HCT116 (cell line): ENCODE results near the gene TMEM132C.

Experiments
- ATF3 ChIP-seq: IDR thresholded peaks from 2 replicates; pipeline ENCODE4 v1.6.1; 2012
- CTCF ChIP-seq, 3 experiments: fragments of 200-600 bp in 1 of 3; sonication (generic) in 1 of 3; IDR thresholded peaks in 2 of 3; conservative IDR thresholded peaks in 1 of 3; 2 replicates each; pipeline ENCODE4 v1.5.1; 2012 to 2017; ENCODE audit warnings: low read depth in 2 of 3, low read length in 2 of 3, antibody characterized with exemption in 1 of 3, borderline replicate concordance in 1 of 3, control low read depth in 1 of 3, mild to moderate bottlenecking in 1 of 3, mixed read lengths in 1 of 3, mixed run types in 1 of 3, moderate library complexity in 1 of 3; ENCODE audit not compliant: insufficient read depth in 1 of 3
- EGR1 ChIP-seq: IDR thresholded peaks from 2 replicates; pipeline ENCODE4 v1.6.1; 2012; ENCODE audit warnings: low read depth
- ELF1 ChIP-seq: IDR thresholded peaks from 2 replicates; pipeline ENCODE4 v1.6.1; 2012; ENCODE audit warnings: low read depth, borderline replicate concordance
- EZH2 ChIP-seq: fragments of 200-600 bp; sonication (generic); IDR thresholded peaks from 2 replicates; pipeline ENCODE4 v1.6.1; 2017; ENCODE audit warnings: antibody characterized with exemption, mixed run types
- EZH2phosphoT487 ChIP-seq: fragments of 200-600 bp; IDR thresholded peaks from 2 replicates; pipeline ENCODE4 v1.6.1; 2018; ENCODE audit warnings: antibody characterized with exemption, borderline replicate concordance
- FOSL1 ChIP-seq: IDR thresholded peaks from 2 replicates; pipeline ENCODE4 v1.6.1; 2012; ENCODE audit warnings: low read depth
- POLR2A ChIP-seq: IDR thresholded peaks from 2 replicates; pipeline ENCODE4 v1.7.0; 2011; ENCODE audit warnings: borderline replicate concordance; ENCODE audit not compliant: insufficient read depth, insufficient read length; ENCODE audit errors: extremely low read depth
- POLR2AphosphoS5 ChIP-seq: IDR thresholded peaks from 2 replicates; pipeline ENCODE4 v1.6.1; 2011; ENCODE audit warnings: mild to moderate bottlenecking, low read depth, low read length, moderate library complexity
- RAD21 ChIP-seq: IDR thresholded peaks from 2 replicates; pipeline ENCODE4 v1.6.1; 2012; ENCODE audit warnings: low read depth, mild to moderate bottlenecking
- SRF ChIP-seq: IDR thresholded peaks from 2 replicates; pipeline ENCODE4 v1.6.1; 2012; ENCODE audit warnings: low read depth
- TCF7L2 ChIP-seq: IDR thresholded peaks from 2 replicates; pipeline ENCODE4 v1.7.0; 2011; ENCODE audit warnings: borderline replicate concordance, inconsistent platforms; ENCODE audit not compliant: insufficient read depth, insufficient read length; ENCODE audit errors: extremely low read depth
- ZFX ChIP-seq: fragments of 450-650 bp; IDR thresholded peaks from 2 replicates; pipeline ENCODE4 v1.6.1; 2017
- ZNF274 ChIP-seq: fragments of 200-500 bp; sonication (Bioruptor generic); IDR thresholded peaks from 2 replicates; pipeline ENCODE4 v1.6.1; 2014; ENCODE audit warnings: mild to moderate bottlenecking, low read depth, low read length, inconsistent platforms

GRCh38 chr12:128652136-128652751 lies 385.3 kb downstream of the TMEM132C start:
- no peak for TF ChIP-seq ATF3
- TF ChIP-seq EZH2: no peak
- no peak for TF ChIP-seq CTCF (IDR thresholded peaks at IDR 0.05 in 2 of 3, conservative IDR thresholded peaks at IDR 0.05 in 1 of 3; ENCODE audit: borderline replicate concordance in 1 of 3, insufficient read depth in 1 of 3, low read depth in 2 of 3, low read length in 2 of 3)
- TF ChIP-seq POLR2AphosphoS5: no peak
- TF ChIP-seq ZNF274: no peak
- no peak for TF ChIP-seq ELF1
- TF ChIP-seq TCF7L2: no peak
- no peak for TF ChIP-seq POLR2A
- TF ChIP-seq FOSL1: no peak
- no peak for TF ChIP-seq EZH2phosphoT487
- TF ChIP-seq SRF: no peak
- TF ChIP-seq EGR1: no peak
- no peak for TF ChIP-seq ZFX
- TF ChIP-seq RAD21: no peak
